A549 (cell line): Measurements from ENCODE around the gene ALDH1A2. TPM values are rescaled to one million over a fixed set of nuclear protein-coding genes. Genes with fewer than 3 reads are reported as not detected.
"Not testable (repeated sequence)": the region's sequence is repeated elsewhere in the genome, so short reads cannot be mapped to it uniquely, and the experiment has no call there.

Source experiments
- ATAC-seq, 2 experiments: fragments of 200-7000 bp in 1 of 2; fragments of >200 bp in 1 of 2; cut with Nextera tagmentation in 1 of 2; cut with Tn5 transposase in 1 of 2; 3 replicates each; pipeline versions ENCODE4 v1.8.0 to v1.9.1; 2018 to 2020; ENCODE audit warnings: mild to moderate bottlenecking in 1 of 2, moderate library complexity in 1 of 2
- CTCF ChIA-PET: fragments of 300-600 bp; sonication (Branson Sonifier 250); formaldehyde crosslinking; extraction: SDS; loops from one replicate; lab custom pipeline; 2021; ENCODE audit warnings: antibody characterized with exemption, inconsistent platforms; lab: Yijun Ruan, JAX
- POLR2A ChIA-PET: fragments of 350-600 bp; formaldehyde crosslinking; extraction: SDS; loops from one replicate; lab custom pipeline; 2021; ENCODE audit warnings: antibody characterized with exemption, inconsistent platforms; lab: Yijun Ruan, JAX
- DNase-seq, 2 experiments: peaks; one replicate each; pipeline versions ENCODE4 v3.0.0 to v3.0.0-alpha.2; 2011 to 2016; ENCODE audit warnings: low read depth in 1 of 2, low spot score in 1 of 2
- FAIRE-seq: peaks from 2 replicates; lab custom pipeline; 2011; peaks lifted over from hg19 to GRCh38; lab: Jason Lieb, UNC
- H3K27ac ChIP-seq, 2 experiments: fragments of >200 bp; sonication (Bioruptor Twin); formaldehyde crosslinking; 3 replicates each; pipeline ENCODE4 v1.5.1; 2016 to 2017
- H3K4me1 ChIP-seq: fragments of >200 bp; sonication (Bioruptor Twin); formaldehyde crosslinking; 3 replicates; pipeline ENCODE4 v1.6.1; 2016
- H3K4me2 ChIP-seq: fragments of >200 bp; sonication (Bioruptor Twin); formaldehyde crosslinking; 3 replicates; pipeline ENCODE4 v1.6.1; 2016
- H3K4me3 ChIP-seq: fragments of >200 bp; sonication (Bioruptor Twin); formaldehyde crosslinking; 3 replicates; pipeline ENCODE4 v1.5.1; 2016
- H3K9me3 ChIP-seq: fragments of >200 bp; sonication (Bioruptor Twin); formaldehyde crosslinking; 3 replicates; pipeline ENCODE4 v1.6.1; 2016
- ATOH8 ChIP-seq: fragments of 250-450 bp; sonication (Bioruptor Pico); IDR thresholded peaks from 2 replicates; pipeline ENCODE4 v1.5.0; 2020; ENCODE audit warnings: low read depth, mild to moderate bottlenecking, moderate library complexity
- BCL3 ChIP-seq: fragments of >200 bp; sonication (Bioruptor Twin); formaldehyde crosslinking; IDR thresholded peaks from 3 replicates; pipeline ENCODE4 v1.6.1; 2016
- E2F6 ChIP-seq: IDR thresholded peaks from 2 replicates; pipeline ENCODE4 v1.6.1; 2012; ENCODE audit warnings: low read depth, borderline replicate concordance
- FOSL2 ChIP-seq, 2 experiments: fragments of 450-650 bp in 1 of 2; fragments of >200 bp in 1 of 2; sonication (Bioruptor Twin) in 1 of 2; formaldehyde crosslinking; IDR thresholded peaks; 2 replicates each; pipeline versions ENCODE4 v1.5.0 to v1.6.1; 2016 to 2020; ENCODE audit warnings: mild to moderate bottlenecking in 1 of 2, moderate library complexity in 1 of 2
- FOXS1 ChIP-seq: fragments of 250-450 bp; sonication (Bioruptor Pico); IDR thresholded peaks from 2 replicates; pipeline ENCODE4 v1.5.0; 2020; ENCODE audit warnings: mild to moderate bottlenecking, moderate library complexity
- HES2 ChIP-seq: fragments of >200 bp; sonication (Bioruptor Twin); formaldehyde crosslinking; IDR thresholded peaks from 2 replicates; pipeline ENCODE4 v1.6.1; 2016
- HMGXB4 ChIP-seq: fragments of 250-450 bp; sonication (Bioruptor Pico); IDR thresholded peaks from 2 replicates; pipeline ENCODE4 v1.5.0; 2021; ENCODE audit warnings: mild to moderate bottlenecking, moderate library complexity, borderline replicate concordance
- HOXA7 ChIP-seq: fragments of 250-450 bp; sonication (Bioruptor Pico); IDR thresholded peaks from 2 replicates; pipeline ENCODE4 v1.5.0; 2020; ENCODE audit warnings: mild to moderate bottlenecking, moderate library complexity
- HOXB13 ChIP-seq: fragments of 250-450 bp; sonication (Bioruptor Pico); IDR thresholded peaks from 2 replicates; pipeline ENCODE4 v1.5.0; 2020; ENCODE audit warnings: low read depth, mild to moderate bottlenecking, moderate library complexity
- HOXB5 ChIP-seq: fragments of 250-450 bp; sonication (Bioruptor Pico); IDR thresholded peaks from 2 replicates; pipeline ENCODE4 v1.5.0; 2020; ENCODE audit warnings: mild to moderate bottlenecking, moderate library complexity
- JUN ChIP-seq, 2 experiments: fragments of >200 bp; sonication (Bioruptor Twin); formaldehyde crosslinking; IDR thresholded peaks; 2 replicates in 1 of 2; 3 replicates in 1 of 2; pipeline ENCODE4 v1.6.1; 2016 to 2017
- KDM1A ChIP-seq: fragments of 200-600 bp; sonication (generic); IDR thresholded peaks from 2 replicates; pipeline ENCODE4 v1.6.1; 2016; ENCODE audit warnings: low read depth, mild to moderate bottlenecking
- MAFK ChIP-seq: fragments of 450-650 bp; IDR thresholded peaks from 2 replicates; pipeline ENCODE4 v1.6.1; 2014; ENCODE audit not compliant: partially characterized antibody
- MAX ChIP-seq: IDR thresholded peaks from 2 replicates; pipeline ENCODE4 v1.6.1; 2012
- MAZ ChIP-seq: fragments of 150-350 bp; IDR thresholded peaks from 2 replicates; pipeline ENCODE4 v1.6.1; 2014; ENCODE audit warnings: antibody characterized with exemption, low read depth, low read length, borderline replicate concordance
- PHF8 ChIP-seq: fragments of 200-600 bp; sonication (generic); IDR thresholded peaks from 2 replicates; pipeline ENCODE4 v1.6.1; 2016; ENCODE audit warnings: low read depth, mild to moderate bottlenecking, antibody characterized with exemption, moderate library complexity, borderline replicate concordance
- POLR2AphosphoS2 ChIP-seq: conservative IDR thresholded peaks from 2 replicates; pipeline ENCODE4 v1.6.1; 2012; ENCODE audit warnings: low read length, improper control_type of control experiment, inconsistent platforms
- RAD21 ChIP-seq, 2 experiments: fragments of >200 bp in 1 of 2; sonication (Bioruptor Twin) in 1 of 2; formaldehyde crosslinking in 1 of 2; IDR thresholded peaks in 1 of 2; conservative IDR thresholded peaks in 1 of 2; 2 replicates in 1 of 2; 3 replicates in 1 of 2; pipeline ENCODE4 v1.6.1; 2012 to 2018; ENCODE audit warnings: inconsistent platforms in 1 of 2
- RARB ChIP-seq: fragments of 250-450 bp; sonication (Bioruptor Pico); IDR thresholded peaks from 2 replicates; pipeline ENCODE4 v1.8.0; 2021; ENCODE audit warnings: mild to moderate bottlenecking, moderate library complexity
- RFX5 ChIP-seq: fragments of 450-650 bp; IDR thresholded peaks from 2 replicates; pipeline ENCODE4 v1.7.1; 2014; ENCODE audit warnings: antibody characterized with exemption, mild to moderate bottlenecking, moderate library complexity
- RNF2 ChIP-seq: fragments of 200-600 bp; sonication (generic); IDR thresholded peaks from 2 replicates; pipeline ENCODE4 v1.6.1; 2016; ENCODE audit warnings: low read depth, mild to moderate bottlenecking, antibody characterized with exemption, moderate library complexity, borderline replicate concordance
- SMC3 ChIP-seq: fragments of >200 bp; sonication (Bioruptor Twin); formaldehyde crosslinking; IDR thresholded peaks from 3 replicates; pipeline ENCODE4 v1.6.1; 2018; ENCODE audit warnings: inconsistent platforms
- SREBF2 ChIP-seq: fragments of 450-650 bp; IDR thresholded peaks from 2 replicates; pipeline ENCODE4 v1.6.1; 2014; ENCODE audit warnings: mild to moderate bottlenecking, moderate library complexity
- USF2 ChIP-seq: fragments of 450-650 bp; IDR thresholded peaks from 2 replicates; pipeline ENCODE4 v1.6.1; 2014; ENCODE audit warnings: antibody characterized with exemption
- ZFP36 ChIP-seq: fragments of 450-650 bp; IDR thresholded peaks from 2 replicates; pipeline ENCODE4 v1.6.1; 2014; ENCODE audit warnings: borderline replicate concordance; ENCODE audit not compliant: partially characterized antibody
- WGBS: methylation state at CpG from one replicate; pipeline ENCODE4 v1.1.6; 2017; ENCODE audit errors: missing lambda C conversion rate; 5-methylcytosine and 5-hydroxymethylcytosine counted together
- polyA plus RNA-seq, 4 experiments: library from polyadenylated mRNA; depleted of rRNA in 3 of 4; stranded (reverse); fragments of >200 nt; fragmentation: RNase III in 1 of 4; extraction: RNeasy Plus Mini Kit Qiagen cat#74134 plus additional on column Dnase treatment in 1 of 4; gene quantifications; 2 replicates in 3 of 4; 3 replicates in 1 of 4; pipeline ENCODE4 v1.2.3, GENCODE V29; 2011 to 2017

ALDH1A2 gene
- polyA plus RNA-seq, 2 of the 4 experiments (the other 2 are of a cell fraction) = 0.23 to 0.35 TPM

GRCh38 chr15:58114388-58114787 is 48.9 kb upstream of the ALDH1A2 start:
- H3K4me2 ChIP-seq = no peak overlapping the region
- no peak for ATAC-seq

GRCh38 chr15:58113358-58113757 is 47.8 kb upstream of the ALDH1A2 start:
- H3K27ac ChIP-seq, POLR2A ChIA-PET, H3K9me3 ChIP-seq, ATAC-seq, DNase-seq, H3K4me2 ChIP-seq, H3K4me3 ChIP-seq, H3K4me1 ChIP-seq, FAIRE-seq: not testable (repeated sequence)
- 4% methylated on average over 5 of the region's 5 CpGs for WGBS
- CTCF ChIA-PET = interaction anchor here (0.7 to 1.5 kb wide), 2 partner anchors 69 to 253 kb away, joined by 3 to 4 read pairs; no protein-coding TSS in a partner anchor

More at GRCh38 chr15:58114388-58114787, 48.9 kb upstream of the ALDH1A2 start:
- 1% methylated on average over 3 of the region's 3 CpGs for WGBS
- no peak for TF ChIP-seq HMGXB4 (CRISPR knock-in tag)
- TF ChIP-seq ZFP36 = no peak
- TF ChIP-seq HOXB13 = no peak
- TF ChIP-seq MAX = no peak
- no peak for TF ChIP-seq RARB (CRISPR knock-in tag)
- TF ChIP-seq HOXA7 (CRISPR knock-in tag) = no peak
- TF ChIP-seq PHF8 = no peak
- no peak for TF ChIP-seq JUN (IDR thresholded peaks at IDR 0.05)
- TF ChIP-seq ATOH8 (CRISPR knock-in tag) = no peak
- no peak for TF ChIP-seq RFX5
- TF ChIP-seq FOXS1 (CRISPR knock-in tag) = no peak
- TF ChIP-seq SMC3 = no peak
- no peak for TF ChIP-seq KDM1A
- no peak for TF ChIP-seq MAZ
- TF ChIP-seq HES2 = no peak
- no peak for TF ChIP-seq MAFK
- no peak for TF ChIP-seq BCL3
- H3K4me3 ChIP-seq = no peak overlapping the region
- no peak for FAIRE-seq
- CTCF ChIA-PET = no interaction called here
- H3K27ac ChIP-seq = no peak overlapping the region
- no peak for DNase-seq
- H3K4me1 ChIP-seq = no peaks in the 10 kb centered on the region
- POLR2A ChIA-PET = no interaction called here
- H3K9me3 ChIP-seq = no peaks in the 10 kb centered on the region

GRCh38 chr15:58111718-58112104 is 46.2 kb upstream of the ALDH1A2 start:
- WGBS = 60% methylated on average over 5 of the region's 5 CpGs
- no peaks in the 10 kb centered on the region for H3K4me1 ChIP-seq
- POLR2A ChIA-PET = no interaction called here
- H3K27ac ChIP-seq = no peak overlapping the region
- FAIRE-seq = no peak
- no peak for DNase-seq
- no peaks in the 10 kb centered on the region for H3K9me3 ChIP-seq
- no peak for ATAC-seq
- CTCF ChIA-PET = interaction anchor here (0.6 to 2.2 kb wide), 3 partner anchors 13 to 71 kb away, joined by 3 to 8 read pairs (median 3); no protein-coding TSS in a partner anchor
- no peak overlapping the region for H3K4me2 ChIP-seq
- H3K4me3 ChIP-seq = no peak overlapping the region
- TF ChIP-seq HOXB5 (CRISPR knock-in tag) = no peak
- no peak for TF ChIP-seq RNF2
- no peak for TF ChIP-seq USF2
- no peak for TF ChIP-seq POLR2AphosphoS2
- no peak for TF ChIP-seq FOSL2 (IDR thresholded peaks at IDR 0.05)
- TF ChIP-seq FOSL2 (CRISPR knock-in tag; IDR thresholded peaks at IDR 0.05) = no peak
- TF ChIP-seq SMC3 = no peak
- no peak for TF ChIP-seq SREBF2
- TF ChIP-seq E2F6 = no peak
- TF ChIP-seq RAD21 (conservative IDR thresholded peaks at IDR 0.05 in 1 of 2, IDR thresholded peaks at IDR 0.05 in 1 of 2) = no peak
